ENCODE measurements around the gene GRK5.

GRK5 gene

GRCh38 chr10:119346095-119346832, 138.9 kb downstream of the GRK5 start:
- DNase-seq: no peak

DNA sequence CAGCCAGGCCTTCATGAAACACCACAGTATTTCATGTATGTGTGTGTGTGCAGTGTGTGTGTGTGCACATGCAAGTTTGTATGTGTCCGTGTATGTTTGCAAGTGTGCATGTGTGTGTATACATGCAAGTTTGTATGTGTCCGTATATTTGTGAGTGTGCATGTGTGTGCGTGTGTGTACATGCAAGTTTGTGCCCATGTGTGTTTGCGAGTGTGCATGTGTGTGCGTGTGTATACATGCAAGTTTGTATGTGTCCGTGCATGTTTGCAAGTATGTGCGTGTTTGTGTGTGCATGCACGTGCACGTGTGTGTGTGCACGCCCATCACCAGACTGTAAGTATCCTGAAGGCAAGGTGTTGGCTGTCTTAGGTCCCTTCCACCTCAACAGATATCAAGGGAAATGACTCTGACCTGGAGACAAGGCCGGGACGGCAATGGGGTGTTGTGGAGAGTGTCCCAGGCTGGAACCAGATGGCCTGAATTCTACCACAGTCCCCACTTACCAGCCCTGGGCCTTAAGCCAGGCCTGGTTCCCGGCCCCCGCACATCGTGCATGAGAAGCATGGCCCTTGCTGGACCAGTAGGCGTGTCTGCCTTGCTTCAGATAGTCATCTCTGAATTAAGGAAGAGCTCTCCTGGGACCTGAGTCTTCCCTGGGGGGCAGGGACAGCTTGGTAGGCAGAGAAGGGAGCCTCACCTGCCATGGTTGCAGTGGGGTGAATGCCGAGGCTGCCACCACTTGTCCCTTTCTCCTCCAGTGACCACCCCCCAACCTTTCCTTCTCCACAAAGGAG, 140.0 kb downstream of the GRK5 start:
- DNase-seq: no peak

DNA sequence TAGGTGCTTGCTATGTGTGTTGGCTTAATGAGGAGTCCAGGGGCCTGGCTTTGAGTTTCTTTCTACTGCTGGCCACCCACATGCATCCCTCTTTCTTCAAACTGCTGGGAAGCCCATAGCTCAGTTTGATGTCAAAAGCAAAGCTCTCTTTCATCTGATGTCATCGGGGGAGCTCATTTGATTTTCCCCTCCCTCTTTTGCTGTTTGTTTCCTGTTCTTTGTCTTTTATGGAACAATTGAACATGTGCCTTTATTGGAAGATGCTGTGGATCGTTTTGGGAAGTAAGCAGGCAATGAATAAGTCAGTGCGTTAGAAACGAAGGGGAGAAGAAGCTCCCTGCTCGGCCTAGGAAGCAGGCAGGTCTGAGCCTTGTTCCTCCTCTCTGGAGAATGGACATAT, 140.7 kb downstream of the GRK5 start:
- no peak for DNase-seq

DNA sequence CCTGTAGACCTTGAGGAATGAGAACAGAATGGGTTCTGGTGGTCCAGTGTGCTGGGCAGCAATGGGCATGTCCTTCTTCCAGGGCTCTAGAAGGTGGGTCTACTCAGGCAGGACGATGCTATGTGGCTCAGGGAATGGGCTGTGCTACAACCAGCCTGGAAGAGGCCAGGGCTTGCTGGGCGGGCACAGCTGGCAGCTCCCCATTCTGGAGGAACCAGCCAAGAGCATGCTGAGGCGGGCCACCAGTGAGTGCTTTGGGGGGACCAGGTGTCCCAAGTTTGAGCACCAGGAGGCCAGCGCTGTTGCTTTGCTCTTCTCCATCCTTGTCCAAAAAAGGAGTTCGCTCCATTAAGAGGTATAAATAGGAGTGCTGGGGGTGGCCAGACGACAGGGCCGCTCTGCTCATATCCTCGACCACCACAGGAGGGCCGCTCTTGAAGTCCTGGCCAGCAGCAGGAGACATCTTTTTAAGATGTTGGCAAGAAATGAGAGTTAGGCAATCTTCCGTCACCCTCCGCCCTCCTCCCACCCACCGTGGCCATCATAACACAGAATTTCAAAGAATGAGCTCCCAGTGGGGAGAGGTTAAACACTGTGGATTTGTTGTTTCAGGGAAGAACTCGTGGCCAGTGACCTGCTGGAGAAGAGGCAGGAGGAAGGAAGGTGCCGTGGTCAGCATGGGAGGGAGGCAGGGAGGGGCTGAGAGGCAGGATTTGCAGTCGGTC, 141.3 kb downstream of the GRK5 start:
- DNase-seq: no peak

- no peak for DNase-seq
Observed at GRCh38 chr10:119349341-119349740, 142.0 kb downstream of the GRK5 start.

DNA sequence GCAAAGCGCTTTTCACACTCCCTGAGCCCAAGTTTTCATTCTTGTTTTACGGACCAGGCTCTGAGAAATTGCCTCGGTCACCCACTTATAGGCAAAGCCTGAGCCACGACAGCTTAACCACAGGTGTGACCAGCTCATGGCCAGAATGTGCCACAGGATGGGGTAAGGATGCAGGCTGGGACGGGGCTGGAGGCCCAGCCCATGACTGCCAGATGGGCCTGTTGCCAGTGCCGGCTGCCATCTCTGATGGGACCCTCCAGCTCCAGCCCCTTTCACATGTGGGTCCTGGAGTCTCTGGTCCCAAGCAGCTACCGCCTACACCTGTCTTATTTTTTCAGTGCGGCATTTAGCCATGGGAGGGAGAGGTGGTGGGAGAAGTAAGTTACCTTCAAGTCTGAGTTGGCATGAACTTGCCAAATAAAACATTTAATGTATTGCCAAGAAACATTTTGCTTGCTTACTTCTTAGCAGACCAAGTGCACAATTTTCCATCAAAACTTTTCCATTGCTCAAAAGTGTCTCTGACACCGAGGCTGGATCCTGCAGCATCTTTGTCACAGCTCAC, 142.6 kb downstream of the GRK5 start:
- DNase-seq: no peak

GRCh38 chr10:119350502-119351097, 143.2 kb downstream of the GRK5 start:
- DNase-seq: no peak

- no peak for DNase-seq
Observed at GRCh38 chr10:119351189-119351588, 143.8 kb downstream of the GRK5 start.

GRCh38 chr10:119352042-119352441, 144.7 kb downstream of the GRK5 start:
- no peak for DNase-seq

GRCh38 chr10:119352807-119353206, 145.4 kb downstream of the GRK5 start:
- DNase-seq: no peak

- no peak for DNase-seq
Observed at GRCh38 chr10:119353421-119353820, 146.1 kb downstream of the GRK5 start.

DNA sequence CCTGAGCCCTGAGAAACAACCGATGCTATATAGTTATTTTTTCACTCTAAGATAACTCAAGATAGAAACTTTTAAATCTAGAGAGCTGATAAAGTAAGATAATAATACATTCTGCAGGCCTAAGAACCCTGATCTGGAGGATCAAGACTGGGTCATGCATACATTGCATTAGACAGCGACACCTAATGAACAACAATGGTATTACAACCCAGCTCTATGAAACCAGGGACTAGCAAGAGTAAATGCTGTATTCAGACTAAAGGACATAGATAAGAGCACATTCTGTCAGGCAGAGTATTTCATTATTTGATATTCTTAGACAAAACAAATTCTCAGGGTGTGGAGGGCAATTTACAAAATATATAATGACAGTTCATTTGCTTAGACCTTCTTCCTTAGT, 148.6 kb downstream of the GRK5 start:
- no peak for DNase-seq

DNA sequence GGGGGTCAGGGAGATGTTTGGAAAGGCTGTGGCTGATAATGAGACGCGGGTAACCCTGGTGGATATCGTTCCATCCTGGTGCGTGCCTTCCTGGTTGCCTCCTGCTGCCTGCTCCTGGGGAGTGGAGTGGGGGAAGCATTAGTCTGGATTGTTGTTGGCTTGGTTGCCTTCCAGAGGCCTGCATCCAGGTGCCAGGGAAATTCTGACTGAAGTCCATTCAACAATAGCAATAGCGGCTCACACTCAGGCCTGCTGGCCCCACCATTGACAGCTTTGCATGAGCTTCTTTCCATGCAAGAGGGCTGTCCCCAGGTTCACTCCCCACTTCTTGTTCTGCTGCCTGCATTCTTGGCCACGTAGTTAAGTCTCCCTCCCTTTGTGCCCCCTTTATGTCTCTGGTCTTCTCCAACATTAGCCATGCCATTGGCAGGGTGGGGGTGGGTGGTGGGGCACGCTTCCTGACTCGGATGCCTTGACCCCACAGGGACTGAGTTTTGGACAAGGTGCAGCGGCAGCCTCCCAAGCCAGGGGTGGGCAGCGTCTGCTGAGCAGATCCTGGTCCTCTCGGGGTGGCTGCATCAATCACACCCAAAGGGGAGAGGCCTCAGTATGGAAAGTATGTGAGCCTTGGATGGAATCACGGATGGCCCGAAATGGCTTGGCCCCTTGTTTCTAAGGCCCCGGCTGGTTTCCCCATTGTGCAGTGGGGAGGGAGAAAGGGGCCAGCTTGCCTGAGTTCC, 150.2 kb downstream of the GRK5 start:
- no peak for DNase-seq

DNA sequence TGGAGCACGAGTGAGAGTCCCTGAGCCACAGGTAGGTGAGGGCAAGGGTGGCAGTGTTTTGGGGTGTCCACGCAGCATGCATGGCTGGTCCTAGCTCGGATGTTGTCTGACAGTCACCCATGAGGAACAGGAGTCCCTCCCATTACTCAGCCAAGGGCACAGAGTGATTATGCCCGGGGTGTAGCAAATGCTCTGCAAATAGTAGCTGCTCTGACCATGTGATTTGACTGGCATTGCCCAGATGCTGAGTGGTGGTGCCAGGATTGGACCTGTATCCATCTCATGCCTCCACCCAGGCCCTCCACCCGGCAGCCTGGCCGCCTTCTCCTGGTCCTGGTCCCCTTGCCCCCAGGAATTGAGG, 150.8 kb downstream of the GRK5 start:
- DNase-seq: no peak

- DNase-seq: no peak
Observed at GRCh38 chr10:119358567-119358966, 151.2 kb downstream of the GRK5 start.

- no peak for DNase-seq
Observed at GRCh38 chr10:119359025-119359424, 151.7 kb downstream of the GRK5 start.

DNA sequence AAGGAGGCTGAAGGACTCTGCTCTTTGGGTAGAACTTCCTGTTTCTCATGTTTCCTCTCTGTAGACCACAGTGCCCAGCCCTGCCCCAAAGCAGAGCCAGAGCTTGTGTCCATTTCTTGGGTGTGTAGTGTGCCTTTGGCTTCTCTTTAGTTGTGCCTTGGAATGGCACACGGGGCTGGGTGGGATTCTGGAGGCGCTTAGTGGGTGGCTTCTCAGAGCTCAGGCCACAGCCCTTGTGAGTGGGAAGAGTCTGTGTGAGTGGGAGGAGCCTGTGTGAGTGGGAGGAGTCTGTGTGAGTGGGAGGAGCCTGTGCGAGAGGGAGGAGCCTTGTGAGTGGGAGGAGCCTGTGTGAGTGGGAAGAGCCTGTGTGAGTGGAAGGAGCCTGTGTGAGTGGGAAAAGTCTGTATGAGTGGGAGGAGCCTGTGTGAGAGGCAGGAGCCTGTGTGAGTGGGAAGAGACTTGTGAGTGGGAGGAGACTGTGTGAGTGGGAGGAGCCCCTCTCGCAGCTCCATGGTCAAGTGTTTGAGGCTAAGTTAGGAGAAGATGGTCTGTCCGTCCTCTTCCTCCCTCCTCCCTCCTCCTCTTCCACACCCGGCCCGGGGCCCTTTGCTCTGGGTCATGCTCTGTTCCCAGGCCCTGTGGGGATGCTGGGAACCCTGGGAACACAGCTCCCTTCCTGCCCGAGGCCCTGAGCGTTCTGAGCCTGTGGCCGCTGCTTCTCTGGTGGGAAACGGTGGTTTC, 153.0 kb downstream of the GRK5 start:
- peak in 1 of 2 donors; percentile 8 for DNase-seq

DNA sequence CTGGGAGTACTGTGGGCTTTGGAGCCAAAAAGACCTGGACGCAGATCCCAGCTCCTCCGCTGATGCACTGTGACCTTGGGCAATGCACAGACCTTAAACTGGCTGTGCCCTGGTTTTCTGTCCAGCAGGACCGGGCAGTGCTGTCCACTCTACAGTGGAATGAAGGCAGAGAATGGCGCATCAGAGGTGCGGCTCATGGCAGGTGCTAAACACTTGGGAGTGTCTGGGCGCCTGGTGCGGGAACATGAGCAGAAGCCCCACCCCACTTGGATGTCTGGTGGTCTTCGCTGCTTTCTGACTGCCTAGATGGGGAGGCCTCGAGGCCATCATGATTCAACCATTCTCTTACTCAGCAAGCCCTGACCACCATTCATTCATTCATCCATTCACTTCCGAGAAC, 153.7 kb downstream of the GRK5 start:
- no peak for DNase-seq

- no peak for DNase-seq
Observed at GRCh38 chr10:119362122-119362521, 154.8 kb downstream of the GRK5 start.

DNA sequence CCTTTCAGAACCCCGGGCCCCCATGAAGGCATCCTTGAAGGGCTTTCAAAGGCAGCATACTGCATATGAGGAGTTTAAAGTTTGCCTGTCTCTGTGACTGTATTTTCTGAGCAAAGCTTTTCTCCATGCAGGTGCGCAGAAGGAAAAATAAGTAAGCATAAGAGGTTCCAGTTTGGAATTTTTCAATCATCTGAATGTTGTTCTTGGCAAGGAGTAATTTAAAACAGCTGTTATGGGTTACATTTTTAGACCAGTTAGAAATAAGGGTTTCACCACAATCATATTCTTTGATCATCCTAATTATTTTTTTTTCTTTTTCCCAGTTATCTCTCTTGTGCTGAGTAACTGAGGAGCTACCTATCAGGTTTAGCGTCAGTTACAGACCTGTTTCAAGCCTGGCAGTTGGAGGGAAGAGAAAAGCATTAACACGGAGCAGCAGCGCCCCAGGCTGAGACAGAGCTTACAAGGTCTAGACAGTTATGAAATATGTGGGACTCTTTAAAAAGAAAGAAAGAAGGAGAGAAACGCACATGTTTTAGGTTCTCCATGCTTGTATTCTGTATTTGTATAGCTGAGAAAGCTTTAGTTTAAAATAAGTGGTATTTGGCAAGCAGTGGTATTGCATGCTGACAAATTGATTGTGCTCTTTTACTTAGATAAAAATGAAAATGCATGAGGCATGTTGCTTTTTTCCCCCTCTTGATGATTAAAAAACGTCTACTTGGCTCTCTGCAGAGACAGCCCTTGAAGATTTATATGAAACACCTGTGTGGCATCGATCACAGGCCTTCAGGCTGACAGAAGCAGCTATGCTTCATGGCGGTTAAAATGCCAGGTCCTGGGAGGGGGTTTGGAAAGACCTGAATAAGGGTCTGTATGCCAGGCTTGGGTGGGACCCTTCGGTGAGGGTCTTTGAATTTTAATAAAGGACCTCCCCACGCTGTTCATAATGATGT, 157.6 kb downstream of the GRK5 start:
- no peak for DNase-seq

Measured in stimulated activated CD4-positive, alpha-beta T cell treated with anti-CD3 and anti-CD28 coated beads, Interleukin-2, amount 100 ng/mL, for 24 hours (primary cell).